Bronchial epithelial cell (primary cell): ENCODE data around the gene APBB2. TPM values are rescaled to one million over a fixed set of nuclear protein-coding genes. Genes with fewer than 3 reads are reported as not detected.
"Not testable (repeated sequence)": the region's sequence is repeated elsewhere in the genome, so short reads cannot be mapped to it uniquely, and the experiment has no call there.

Experiments
- DNase-seq: peaks from one replicate; pipeline ENCODE4 v3.0.0-alpha.2; 2010; ENCODE audit warnings: low read depth
- FAIRE-seq: peaks from 2 replicates; lab custom pipeline; 2011; peaks lifted over from hg19 to GRCh38; lab: Jason Lieb, UNC
- H3K27me3 ChIP-seq: 2 replicates; pipeline ENCODE4 v1.5.1; 2011; ENCODE audit warnings: low read length; ENCODE audit not compliant: control insufficient read depth, insufficient read depth
- H3K36me3 ChIP-seq: 2 replicates; pipeline ENCODE4 v1.5.1; 2011; ENCODE audit warnings: low read length; ENCODE audit not compliant: control insufficient read depth, insufficient read depth
- H3K4me3 ChIP-seq: 2 replicates; pipeline ENCODE4 v1.5.1; 2011; ENCODE audit warnings: mild to moderate bottlenecking, low read depth, low read length, control low read depth
- total RNA-seq: library from RNA; depleted of rRNA; stranded (reverse); fragments of >200 nt; gene quantifications from 2 replicates; pipeline ENCODE4 v1.2.1, GENCODE V29; 2014
- TF ChIP-seq, protein P1 (sequence below): IDR thresholded peaks from 2 replicates; pipeline ENCODE4 v1.5.1; 2011; ENCODE audit warnings: mild to moderate bottlenecking, moderate library complexity, low read length, control low read depth, inconsistent platforms; ENCODE audit not compliant: insufficient read depth, severe bottlenecking

The APBB2 gene
- total RNA-seq, 1 donor from 2014 or later, result 39.2 TPM

GRCh38 chr4:41066049-41066448, 148.3 kb downstream of the APBB2 start:
- DNase-seq (no peak), FAIRE-seq (no peak)
- TF ChIP-seq, protein P1, sequence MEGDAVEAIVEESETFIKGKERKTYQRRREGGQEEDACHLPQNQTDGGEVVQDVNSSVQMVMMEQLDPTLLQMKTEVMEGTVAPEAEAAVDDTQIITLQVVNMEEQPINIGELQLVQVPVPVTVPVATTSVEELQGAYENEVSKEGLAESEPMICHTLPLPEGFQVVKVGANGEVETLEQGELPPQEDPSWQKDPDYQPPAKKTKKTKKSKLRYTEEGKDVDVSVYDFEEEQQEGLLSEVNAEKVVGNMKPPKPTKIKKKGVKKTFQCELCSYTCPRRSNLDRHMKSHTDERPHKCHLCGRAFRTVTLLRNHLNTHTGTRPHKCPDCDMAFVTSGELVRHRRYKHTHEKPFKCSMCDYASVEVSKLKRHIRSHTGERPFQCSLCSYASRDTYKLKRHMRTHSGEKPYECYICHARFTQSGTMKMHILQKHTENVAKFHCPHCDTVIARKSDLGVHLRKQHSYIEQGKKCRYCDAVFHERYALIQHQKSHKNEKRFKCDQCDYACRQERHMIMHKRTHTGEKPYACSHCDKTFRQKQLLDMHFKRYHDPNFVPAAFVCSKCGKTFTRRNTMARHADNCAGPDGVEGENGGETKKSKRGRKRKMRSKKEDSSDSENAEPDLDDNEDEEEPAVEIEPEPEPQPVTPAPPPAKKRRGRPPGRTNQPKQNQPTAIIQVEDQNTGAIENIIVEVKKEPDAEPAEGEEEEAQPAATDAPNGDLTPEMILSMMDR, result no peak
- Histone ChIP-seq H3K27me3 (no peaks in the 10 kb centered on the region), H3K4me3 (no peak overlapping the region), H3K36me3 (peaks cover 1% of the 10 kb centered on the region)

- DNase-seq (no peak), FAIRE-seq (no peak)
- TF ChIP-seq, protein P1, result no peak
- Histone ChIP-seq H3K4me3 (no peak overlapping the region), H3K27me3 (no peaks in the 10 kb centered on the region), H3K36me3 (peaks cover 1% of the 10 kb centered on the region)
These were observed 148.8 kb downstream of the APBB2 start for GRCh38 chr4:41065434-41066006.

GRCh38 chr4:41064953-41065352, 149.4 kb downstream of the APBB2 start:
- TF ChIP-seq, protein P1, result no peak
- H3K36me3 ChIP-seq, result peaks cover 1% of the 10 kb centered on the region
- DNase-seq, result no peak
- no peak for FAIRE-seq
- no peak overlapping the region for H3K4me3 ChIP-seq
- no peaks in the 10 kb centered on the region for H3K27me3 ChIP-seq

- TF ChIP-seq, protein P1, result no peak
- no peak for FAIRE-seq
These were observed 152.7 kb downstream of the APBB2 start for GRCh38 chr4:41061482-41062185.

GRCh38 chr4:41060352-41061334, 153.7 kb downstream of the APBB2 start:
- FAIRE-seq (no peak), DNase-seq (no peak)
- TF ChIP-seq, protein P1, result no peak
- peaks cover 1% of the 10 kb centered on the region for H3K36me3 ChIP-seq
- no peak overlapping the region for H3K4me3 ChIP-seq
- H3K27me3 ChIP-seq, result no peaks in the 10 kb centered on the region

More at GRCh38 chr4:41061482-41062185, 152.7 kb downstream of the APBB2 start:
- H3K4me3 ChIP-seq, result no peak overlapping the region
- no peaks in the 10 kb centered on the region for H3K27me3 ChIP-seq
- DNase-seq, result no peak
- peaks cover 1% of the 10 kb centered on the region for H3K36me3 ChIP-seq

GRCh38 chr4:41059411-41059810, 154.9 kb downstream of the APBB2 start:
- H3K36me3 ChIP-seq, DNase-seq, H3K27me3 ChIP-seq, H3K4me3 ChIP-seq, FAIRE-seq: not testable (repeated sequence)
